Heart left ventricle (tissue), 13 donors: Measurements from ENCODE around the gene TMEM120A.

Source experiments
- CTCF ChIP-seq, 12 donors: fragments of 200-600 bp; sonication (generic) in 4 of 12; IDR thresholded peaks; one replicate each; pipeline versions ENCODE4 v1.5.0 to v1.8.0; 2018 to 2022; ENCODE audit warnings: antibody characterized with exemption in 12 of 12, mild to moderate bottlenecking in 5 of 12
- POLR2A ChIP-seq, 2 donors: fragments of 450-650 bp; IDR thresholded peaks; one replicate each; pipeline ENCODE4 v1.6.1; 2017; ENCODE audit warnings: antibody characterized with exemption in 2 of 2, mild to moderate bottlenecking in 2 of 2, moderate library complexity in 2 of 2
- donor health status: ischemic (EF 13 %, LVEDD 7.1; RV severe dilation, severe dysfunction).
- donor health status: DM: no; HTN: yes; CAD: no.
- donor health status: DM: no; HTN: no; CAD: no.
- donor health status: ischemic (EF 25% LVEDD 6.9; RV normal size, moderate dysfunction).
- donor health status: ischemic (EF 25% LVEDD 5.7; RV mildly dilated, moderate dysfunction).
- donor health status: ischemic (EF 35%, LVEDD 5.7; RV mildly dilated, moderate dysfunction).
- donor health status: nonischemic (EF 11% LVEDD 7.7; RV severe dilation, severe dysfunction).
- donor health status: DM: yes; HTN: yes; CAD: no.
- donor health status: PGD.
- donor health status: ischemic (EF 29% LVEDD 5.4; RV normal size, mild dysfunction).
- donor health status: nonischemic (EF 23%, LVEDD 6.1; RV moderate dilation, normal function).

GRCh38 chr7:75953931-75954330 is 40.5 kb downstream of the TMEM120A start:
- no peak for TF ChIP-seq CTCF (IDR thresholded peaks at IDR 0.05)
- no peak for TF ChIP-seq POLR2A (IDR thresholded peaks at IDR 0.05)
